ENCODE measurements around the gene C16orf54. TPM values are rescaled to one million over a fixed set of nuclear protein-coding genes. Genes with fewer than 3 reads are reported as not detected.

C16orf54 gene
- total RNA-seq, 6 experiments from 2014 or later, result not detected

GRCh38 chr16:29701214-29701555 is 44.6 kb downstream of the C16orf54 start:
- H3K36me3 Mint-ChIP-seq (ENCODE audit: low read depth), result 0 out of 2 replicates have a peak, but pooled peaks cover 5% of the 10 kb centered on the region
- no peak overlapping the region for H3K27ac Mint-ChIP-seq
- no peak overlapping the region; the same call in 1 of the 2 replicates for H3K4me3 Mint-ChIP-seq
- H3K4me1 Mint-ChIP-seq (ENCODE audit: low read depth), result peaks cover 18% of the 10 kb centered on the region
- H3K27me3 Mint-ChIP-seq (ENCODE audit: insufficient read depth), result peaks cover 11% of the 10 kb centered on the region
- TF ChIP-seq CTCF (IDR thresholded peaks at IDR 0.05), result no peak
- peaks cover 8% of the 10 kb centered on the region for H3K9me3 Mint-ChIP-seq
- no peak for DNase-seq

GRCh38 chr16:29700253-29700987 is 45.4 kb downstream of the C16orf54 start:
- H3K4me3 Mint-ChIP-seq, result no peak overlapping the region; the same call in 1 of the 2 replicates
- TF ChIP-seq CTCF (IDR thresholded peaks at IDR 0.05), result peak; percentile 98
- H3K27ac Mint-ChIP-seq, result no peak overlapping the region
- peak; percentile 77 for DNase-seq
- peaks cover 18% of the 10 kb centered on the region for H3K4me1 Mint-ChIP-seq (ENCODE audit: low read depth)
- H3K36me3 Mint-ChIP-seq (ENCODE audit: low read depth), result 0 out of 2 replicates have a peak, but pooled peaks cover 5% of the 10 kb centered on the region
- H3K27me3 Mint-ChIP-seq (ENCODE audit: insufficient read depth), result peaks cover 11% of the 10 kb centered on the region
- peaks cover 8% of the 10 kb centered on the region for H3K9me3 Mint-ChIP-seq

GRCh38 chr16:29699324-29700219 is 46.2 kb downstream of the C16orf54 start:
- no peak overlapping the region for H3K27ac Mint-ChIP-seq
- H3K36me3 Mint-ChIP-seq (ENCODE audit: low read depth), result 0 out of 2 replicates have a peak, but pooled peaks cover 5% of the 10 kb centered on the region
- DNase-seq, result no peak
- TF ChIP-seq CTCF (IDR thresholded peaks at IDR 0.05), result no peak
- H3K4me3 Mint-ChIP-seq, result no peak overlapping the region
- H3K27me3 Mint-ChIP-seq (ENCODE audit: insufficient read depth), result peaks cover 11% of the 10 kb centered on the region
- H3K9me3 Mint-ChIP-seq, result peaks cover 8% of the 10 kb centered on the region
- H3K4me1 Mint-ChIP-seq (ENCODE audit: low read depth), result peaks cover 18% of the 10 kb centered on the region

GRCh38 chr16:29698484-29699323 is 47.1 kb downstream of the C16orf54 start:
- Mint-ChIP-seq H3K27ac (no peak overlapping the region), H3K4me3 (no peak overlapping the region), H3K4me1 (ENCODE audit: low read depth) (peaks cover 18% of the 10 kb centered on the region), H3K9me3 (peaks cover 8% of the 10 kb centered on the region), H3K36me3 (ENCODE audit: low read depth) (0 out of 2 replicates have a peak, but pooled peaks cover 5% of the 10 kb centered on the region), H3K27me3 (ENCODE audit: insufficient read depth) (peaks cover 11% of the 10 kb centered on the region)
- no peak for TF ChIP-seq CTCF (IDR thresholded peaks at IDR 0.05)
- no peak for DNase-seq

GRCh38 chr16:29698042-29698441 is 47.7 kb downstream of the C16orf54 start:
- Mint-ChIP-seq H3K36me3 (ENCODE audit: low read depth) (0 out of 2 replicates have a peak, but pooled peaks cover 5% of the 10 kb centered on the region), H3K27ac (no peak overlapping the region), H3K4me3 (no peak overlapping the region), H3K4me1 (ENCODE audit: low read depth) (peaks cover 18% of the 10 kb centered on the region), H3K9me3 (peaks cover 8% of the 10 kb centered on the region), H3K27me3 (ENCODE audit: insufficient read depth) (peaks cover 11% of the 10 kb centered on the region)
- DNase-seq, result no peak
- no peak for TF ChIP-seq CTCF (IDR thresholded peaks at IDR 0.05)

All from HFFc6 (cell line).